Activated B cell treated with CpG ODN at 0.5 μM for 24 hours (primary cell): ENCODE measurements around the gene CCDC3. TPM values are rescaled to one million over a fixed set of nuclear protein-coding genes. Genes with fewer than 3 reads are reported as not detected.

Experiments used
- ATAC-seq: fragments of 200-7000 bp; cut with Tn5 transposase; one replicate; pipeline ENCODE4 v1.10.0; 2021; ENCODE audit warnings: low read depth, mild to moderate bottlenecking, moderate library complexity
- CTCF ChIA-PET: fragments of 350-600 bp; sonication (Branson Sonifier 250); formaldehyde crosslinking; loops from one replicate; lab custom pipeline; 2021; ENCODE audit warnings: antibody characterized with exemption; lab: Charles Lee
- POLR2A ChIA-PET: fragments of 350-600 bp; sonication (Branson Sonifier 250); formaldehyde crosslinking; loops from one replicate; lab custom pipeline; 2021; ENCODE audit warnings: antibody characterized with exemption; lab: Charles Lee
- DNase-seq: peaks from one replicate; pipeline ENCODE4 v3.0.0; 2022
- H3K27ac Mint-ChIP-seq: one replicate; pipeline ENCODE4 v1.8.0; 2020; ENCODE audit warnings: mixed read lengths
- H3K27me3 Mint-ChIP-seq: one replicate; pipeline ENCODE4 v1.8.0; 2021; ENCODE audit warnings: mixed read lengths
- H3K36me3 Mint-ChIP-seq: one replicate; pipeline ENCODE4 v1.8.0; 2021; ENCODE audit warnings: low read depth, mixed read lengths
- H3K4me1 Mint-ChIP-seq: one replicate; pipeline ENCODE4 v1.8.0; 2021; ENCODE audit warnings: mixed read lengths
- H3K4me3 Mint-ChIP-seq: one replicate; pipeline ENCODE4 v1.8.0; 2020; ENCODE audit warnings: mild to moderate bottlenecking, mixed read lengths
- H3K9me3 Mint-ChIP-seq: one replicate; pipeline ENCODE4 v1.8.0; 2020; ENCODE audit warnings: mixed read lengths
- CTCF ChIP-seq: fragments of 200-600 bp; IDR thresholded peaks from one replicate; pipeline ENCODE4 v1.8.0; 2022; ENCODE audit warnings: antibody characterized with exemption, mild to moderate bottlenecking
- intact Hi-C: fragments of 100-400 bp; cut with micrococcal nuclease; formaldehyde crosslinking; loops from one replicate; pipeline ENCODE4 v1.15.1; 2024
- total RNA-seq: library from RNA; stranded (reverse); gene quantifications from 2 replicates; pipeline ENCODE4 v1.2.3, GENCODE V29; 2022

Gene CCDC3
- total RNA-seq, 1 donor from 2014 or later: 0.07 TPM

GRCh38 chr10:12960941-12961340 lies 40.6 kb downstream of the CCDC3 start:
- no peak for TF ChIP-seq CTCF
- POLR2A ChIA-PET: no interaction called here
- CTCF ChIA-PET: no interaction called here
- Mint-ChIP-seq H3K4me1 (no peaks in the 10 kb centered on the region), H3K27ac (no peak overlapping the region), H3K4me3 (no peak overlapping the region), H3K36me3 (no peaks in the 10 kb centered on the region), H3K27me3 (peaks cover 13% of the 10 kb centered on the region), H3K9me3 (peaks cover 10% of the 10 kb centered on the region)
- intact Hi-C loops: no loop called here
- no peak for ATAC-seq
- DNase-seq: no peak

GRCh38 chr10:12960334-12960898 lies 41.1 kb downstream of the CCDC3 start:
- intact Hi-C loops: no loop called here
- POLR2A ChIA-PET: no interaction called here
- Mint-ChIP-seq H3K27ac (no peak overlapping the region), H3K27me3 (peaks cover 13% of the 10 kb centered on the region), H3K4me1 (no peaks in the 10 kb centered on the region), H3K36me3 (no peaks in the 10 kb centered on the region), H3K4me3 (no peak overlapping the region), H3K9me3 (peaks cover 10% of the 10 kb centered on the region)
- ATAC-seq (no peak), DNase-seq (no peak)
- CTCF ChIA-PET: no interaction called here
- TF ChIP-seq CTCF: no peak

DNA sequence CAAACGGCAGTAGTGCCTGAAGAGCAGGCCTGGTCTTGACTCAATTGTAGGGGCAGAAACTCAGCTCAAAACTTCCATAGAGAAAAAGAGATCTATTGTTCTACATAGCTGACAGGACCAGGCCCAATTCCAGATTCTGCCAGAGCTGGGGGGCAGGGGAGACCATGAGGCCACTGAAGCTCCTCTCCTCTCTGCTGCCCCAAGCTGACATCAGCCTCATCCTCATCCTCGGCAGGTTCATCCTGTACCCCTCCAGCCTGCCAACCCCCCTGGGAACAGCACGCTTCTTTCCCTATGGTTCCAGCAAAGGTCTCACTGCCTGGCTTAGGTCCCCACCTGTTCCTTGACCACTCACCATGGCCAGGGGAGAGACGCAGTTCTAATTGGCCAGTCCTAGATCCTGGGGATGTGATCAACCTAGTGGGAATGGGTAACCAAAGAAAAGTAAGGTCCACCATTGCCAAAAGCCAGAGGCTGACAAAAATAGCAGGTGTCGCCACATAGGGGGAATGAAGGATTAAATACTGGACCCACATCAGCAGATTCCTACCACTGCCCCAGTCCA lies 42.9 kb downstream of the CCDC3 start:
- Mint-ChIP-seq H3K4me3 (no peak overlapping the region), H3K36me3 (no peaks in the 10 kb centered on the region), H3K4me1 (no peaks in the 10 kb centered on the region), H3K27me3 (peaks cover 6% of the 10 kb centered on the region), H3K9me3 (peaks cover 13% of the 10 kb centered on the region), H3K27ac (no peak overlapping the region)
- no peak for DNase-seq
- no peak for TF ChIP-seq CTCF
- ATAC-seq: no peak
- POLR2A ChIA-PET: no interaction called here
- CTCF ChIA-PET: no interaction called here
- intact Hi-C loops: no loop called here

DNA sequence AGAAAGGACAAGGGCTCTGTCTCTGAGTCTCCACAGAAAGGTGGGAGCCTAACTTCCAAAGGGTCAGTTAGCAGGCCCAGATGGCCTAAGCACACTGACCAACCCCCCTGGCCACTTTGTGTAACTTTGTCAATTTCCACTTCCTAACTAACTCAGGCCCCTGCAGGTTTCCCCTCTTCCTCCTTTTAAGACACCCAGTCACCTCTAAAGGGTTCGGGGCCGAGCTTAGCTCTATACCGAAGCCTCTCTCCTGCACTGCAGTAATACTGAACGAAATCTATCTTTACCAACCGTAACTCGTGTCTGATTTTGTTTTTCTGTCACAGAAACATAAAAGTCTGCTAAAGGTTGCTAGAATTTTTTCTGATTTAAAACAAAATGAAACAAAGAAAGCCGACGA lies 44.4 kb downstream of the CCDC3 start:
- intact Hi-C loops: no loop called here

DNA sequence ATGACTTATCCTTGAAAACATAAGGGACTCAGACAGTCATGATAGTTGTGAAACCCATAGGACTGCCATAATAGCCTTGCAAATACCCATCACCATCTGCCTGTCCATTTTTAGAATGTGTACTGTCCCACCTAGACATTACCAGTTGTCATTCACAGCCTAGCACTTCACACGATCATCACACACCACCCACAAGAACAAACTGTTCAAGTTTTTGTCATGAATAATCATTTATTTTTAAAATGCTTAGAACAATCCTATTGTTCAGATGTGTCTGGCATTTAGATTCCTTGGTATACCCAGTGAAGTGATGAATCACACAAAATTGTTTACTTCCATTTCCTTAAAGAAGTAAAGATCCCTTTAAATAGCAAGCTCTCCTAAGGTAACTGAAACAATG lies 46.6 kb downstream of the CCDC3 start:
- ChIA-PET CTCF (no interaction called here), POLR2A (no interaction called here)
- peaks cover 6% of the 10 kb centered on the region for H3K27me3 Mint-ChIP-seq
- DNase-seq: no peak
- H3K9me3 Mint-ChIP-seq: peaks cover 25% of the 10 kb centered on the region
- intact Hi-C loops: no loop called here
- no peak overlapping the region for H3K27ac Mint-ChIP-seq
- ATAC-seq: no peak
- no peak overlapping the region for H3K4me3 Mint-ChIP-seq
- no peaks in the 10 kb centered on the region for H3K4me1 Mint-ChIP-seq
- no peak for TF ChIP-seq CTCF
- no peaks in the 10 kb centered on the region for H3K36me3 Mint-ChIP-seq

More for the DNA sequence above, 44.4 kb downstream of the CCDC3 start:
- Mint-ChIP-seq H3K9me3 (peaks cover 25% of the 10 kb centered on the region), H3K27ac (no peak overlapping the region), H3K27me3 (peaks cover 6% of the 10 kb centered on the region), H3K4me1 (no peaks in the 10 kb centered on the region), H3K36me3 (no peaks in the 10 kb centered on the region), H3K4me3 (no peak overlapping the region)
- TF ChIP-seq CTCF: no peak
- ATAC-seq: no peak
- ChIA-PET CTCF (no interaction called here), POLR2A (no interaction called here)
- DNase-seq: no peak
